HL-60 (cell line): ENCODE results near the gene SERPINB7.

ENCODE experiments used
- CTCF ChIP-seq: IDR thresholded peaks from one replicate; pipeline ENCODE4 v1.5.1; 2011; ENCODE audit warnings: low read length, control low read depth, inconsistent platforms; ENCODE audit not compliant: insufficient read depth
- GABPA ChIP-seq: IDR thresholded peaks from 2 replicates; pipeline ENCODE4 v1.6.1; 2012; ENCODE audit warnings: low read depth
- POLR2AphosphoS5 ChIP-seq: IDR thresholded peaks from 2 replicates; pipeline ENCODE4 v1.6.1; 2012; ENCODE audit warnings: low read depth
- REST ChIP-seq: IDR thresholded peaks from 2 replicates; pipeline ENCODE4 v1.6.1; 2012; ENCODE audit warnings: low read depth; ENCODE audit not compliant: insufficient replicate concordance
- SPI1 ChIP-seq: IDR thresholded peaks from 2 replicates; pipeline ENCODE4 v1.6.1; 2012; ENCODE audit warnings: low read depth, mild to moderate bottlenecking, borderline replicate concordance

- TF ChIP-seq CTCF (no peak), GABPA (no peak), REST (no peak), POLR2AphosphoS5 (no peak), SPI1 (no peak)
Observed at GRCh38 chr18:63820694-63821093, 45.5 kb downstream of the SERPINB7 start.
